Fibroblast of skin of left biceps (primary cell): Measurements from ENCODE around the gene RMND5B.
A peak's percentile ranks its signal among the peaks of the same experiment; 100 is the strongest.
"Not testable (repeated sequence)": the region's sequence is repeated elsewhere in the genome, so short reads cannot be mapped to it uniquely, and the experiment has no call there.

ENCODE experiments used
- DNase-seq, 2 experiments: peaks; one replicate each; pipeline ENCODE4 v3.0.0-alpha.2; 2013; ENCODE audit warnings: low read depth in 2 of 2

The RMND5B gene

DNA sequence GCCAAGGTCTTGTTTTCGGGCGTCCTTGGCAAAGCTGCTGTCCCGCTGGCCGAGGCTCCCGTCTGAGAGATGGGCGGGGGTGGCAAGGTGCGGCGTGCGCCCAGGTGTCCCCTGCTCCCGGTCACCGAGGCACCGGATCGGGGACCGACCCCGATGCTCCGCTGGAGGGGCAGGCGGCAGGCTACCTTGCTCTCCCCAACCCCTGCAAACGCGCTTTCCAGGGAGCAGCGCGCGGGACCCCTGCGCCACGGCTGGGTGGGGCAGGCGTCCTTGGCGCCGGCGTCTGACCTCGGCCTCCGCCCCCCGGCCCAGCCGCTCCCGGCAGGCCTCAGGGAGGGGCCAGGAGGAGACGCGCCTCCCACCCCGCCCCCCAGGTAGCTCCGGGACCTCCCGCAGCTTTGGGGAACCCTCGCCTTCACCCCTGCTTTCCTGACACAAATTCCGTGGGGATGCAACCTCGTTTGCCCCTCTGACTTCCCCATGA, 16.9 kb upstream of the RMND5B start:
- DNase-seq = no peak

DNA sequence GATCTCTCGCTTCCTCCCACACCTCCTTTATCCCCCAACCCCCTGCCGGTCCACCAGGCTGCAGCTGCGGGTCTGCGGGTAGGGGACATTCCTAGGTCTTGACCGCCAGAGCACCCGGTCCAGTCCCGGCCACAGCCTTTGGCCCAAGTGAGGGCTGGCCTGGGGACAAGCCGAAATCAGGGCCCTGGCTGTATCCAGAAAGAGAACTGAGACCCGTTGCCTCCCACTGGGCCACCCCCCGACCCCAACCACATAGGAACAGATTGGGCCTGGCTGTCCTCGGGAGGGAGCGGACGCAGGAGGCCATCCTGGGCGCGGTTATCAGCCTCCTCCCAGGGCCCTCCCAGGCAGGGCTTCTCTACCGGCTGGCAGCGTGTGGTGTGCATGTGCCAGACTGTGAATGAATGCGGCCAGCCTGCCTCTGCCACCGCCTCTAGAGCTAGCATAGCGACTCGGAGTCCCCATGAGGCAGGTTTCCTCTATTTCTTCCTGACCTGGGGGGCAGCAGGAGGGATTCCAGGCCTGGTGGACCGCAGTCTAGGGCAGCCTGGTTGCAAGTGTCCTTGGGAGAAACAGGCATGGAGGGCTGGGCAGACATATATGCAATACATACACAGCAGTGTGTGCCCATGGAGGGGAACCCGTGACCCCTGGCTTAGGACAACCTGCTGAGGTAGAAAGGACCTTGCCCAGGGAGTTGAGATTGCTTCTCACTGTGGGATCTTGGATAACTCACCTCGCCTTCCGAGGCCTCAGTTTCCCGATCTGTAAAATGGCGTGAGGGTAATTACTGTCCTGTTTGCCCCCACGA, 16.3 kb upstream of the RMND5B start:
- no peak for DNase-seq

GRCh38 chr5:178115136-178115813, 15.5 kb upstream of the RMND5B start:
- no peak for DNase-seq

DNA sequence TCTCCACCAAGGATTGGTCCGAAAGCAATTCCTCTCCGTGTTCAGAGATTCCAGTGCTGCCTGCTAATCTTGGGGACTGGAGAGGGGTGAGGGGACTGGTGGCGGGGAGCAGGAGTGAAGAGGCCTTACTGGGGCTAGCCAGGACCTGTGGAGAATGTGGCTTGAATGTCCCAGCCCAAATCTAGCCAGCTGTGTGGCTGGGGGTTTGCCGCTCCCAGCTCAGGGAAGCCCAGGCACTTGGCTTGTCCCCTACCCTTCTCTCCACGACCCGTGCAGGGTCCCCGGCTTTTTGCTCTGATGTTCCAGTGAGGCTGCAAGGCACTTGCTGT, 15.0 kb upstream of the RMND5B start:
- no peak for DNase-seq

DNA sequence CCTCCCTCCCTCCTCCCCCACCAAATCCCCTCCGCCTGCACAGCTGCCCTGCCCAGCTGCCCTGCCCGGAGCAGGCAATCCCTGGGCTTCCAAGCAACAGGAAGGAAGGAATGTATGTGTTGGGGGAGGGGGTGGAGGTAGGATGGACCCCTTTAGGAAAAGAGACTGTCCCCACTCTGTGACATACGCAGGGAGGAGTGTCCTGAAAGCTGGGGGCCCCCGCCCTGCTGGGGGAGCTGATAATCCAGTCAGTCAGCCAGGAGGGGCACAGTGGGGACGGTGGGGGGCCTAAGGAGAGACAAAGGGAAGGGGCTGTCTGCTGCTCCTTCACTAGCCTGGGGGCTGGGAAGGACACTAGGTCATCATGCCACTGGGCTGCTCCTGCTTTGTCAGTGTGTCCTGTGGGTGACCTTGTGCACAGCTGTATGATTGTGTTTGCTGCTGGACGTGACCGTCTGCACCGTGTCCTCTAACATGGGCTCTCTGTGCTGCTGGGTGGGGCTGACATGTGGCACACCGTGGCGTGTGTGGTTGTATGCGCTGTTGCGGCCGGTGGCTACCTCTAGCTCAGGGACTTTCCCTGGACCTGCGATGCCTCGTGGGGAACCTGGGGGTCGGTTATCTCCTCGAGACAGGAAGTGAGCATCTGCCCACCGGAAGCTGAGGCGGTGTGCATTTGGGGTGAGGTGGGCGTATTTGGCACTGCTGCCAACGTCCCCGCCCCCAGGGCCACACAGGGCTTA, 14.5 kb upstream of the RMND5B start:
- DNase-seq = no peak

- DNase-seq = no peak
Measured at GRCh38 chr5:178117923-178118701, 12.7 kb upstream of the RMND5B start.

GRCh38 chr5:178119915-178120606, 10.8 kb upstream of the RMND5B start:
- DNase-seq = no peak

DNA sequence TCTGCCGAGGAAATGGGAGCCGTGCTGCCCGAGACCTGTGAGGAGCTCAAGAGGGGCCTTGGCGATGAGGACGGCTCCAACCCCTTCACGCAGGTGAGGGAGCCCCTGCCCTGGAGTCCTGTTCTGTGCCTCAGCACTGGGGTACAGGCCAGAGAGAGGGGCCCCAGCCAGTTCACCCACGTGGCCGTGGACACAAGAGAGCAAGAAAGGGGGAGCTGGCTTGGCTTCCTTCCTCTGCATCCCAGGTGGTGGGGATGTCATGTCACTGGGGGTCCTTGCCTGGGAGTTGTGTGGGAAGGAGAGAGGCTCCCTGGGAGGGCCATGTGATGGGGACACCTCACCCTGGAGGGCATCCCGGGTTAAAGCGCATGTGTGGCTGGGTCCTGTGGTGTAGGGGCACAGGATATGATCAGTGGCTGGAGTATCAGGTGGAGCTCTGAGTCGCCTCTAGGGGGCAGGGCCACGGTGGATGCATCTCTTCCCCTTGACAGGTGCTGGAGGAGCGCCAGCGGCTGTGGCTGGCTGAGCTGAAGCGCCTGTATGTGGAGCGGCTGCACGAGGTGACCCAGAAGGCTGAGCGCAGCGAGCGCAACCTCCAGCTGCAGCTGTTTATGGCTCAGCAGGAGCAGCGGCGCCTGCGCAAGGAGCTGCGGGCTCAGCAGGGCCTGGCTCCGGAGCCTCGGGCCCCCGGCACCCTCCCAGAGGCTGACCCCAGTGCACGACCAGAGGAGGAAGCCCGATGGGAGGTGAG, 10.0 kb upstream of the RMND5B start:
- DNase-seq = peak; percentile 44

DNA sequence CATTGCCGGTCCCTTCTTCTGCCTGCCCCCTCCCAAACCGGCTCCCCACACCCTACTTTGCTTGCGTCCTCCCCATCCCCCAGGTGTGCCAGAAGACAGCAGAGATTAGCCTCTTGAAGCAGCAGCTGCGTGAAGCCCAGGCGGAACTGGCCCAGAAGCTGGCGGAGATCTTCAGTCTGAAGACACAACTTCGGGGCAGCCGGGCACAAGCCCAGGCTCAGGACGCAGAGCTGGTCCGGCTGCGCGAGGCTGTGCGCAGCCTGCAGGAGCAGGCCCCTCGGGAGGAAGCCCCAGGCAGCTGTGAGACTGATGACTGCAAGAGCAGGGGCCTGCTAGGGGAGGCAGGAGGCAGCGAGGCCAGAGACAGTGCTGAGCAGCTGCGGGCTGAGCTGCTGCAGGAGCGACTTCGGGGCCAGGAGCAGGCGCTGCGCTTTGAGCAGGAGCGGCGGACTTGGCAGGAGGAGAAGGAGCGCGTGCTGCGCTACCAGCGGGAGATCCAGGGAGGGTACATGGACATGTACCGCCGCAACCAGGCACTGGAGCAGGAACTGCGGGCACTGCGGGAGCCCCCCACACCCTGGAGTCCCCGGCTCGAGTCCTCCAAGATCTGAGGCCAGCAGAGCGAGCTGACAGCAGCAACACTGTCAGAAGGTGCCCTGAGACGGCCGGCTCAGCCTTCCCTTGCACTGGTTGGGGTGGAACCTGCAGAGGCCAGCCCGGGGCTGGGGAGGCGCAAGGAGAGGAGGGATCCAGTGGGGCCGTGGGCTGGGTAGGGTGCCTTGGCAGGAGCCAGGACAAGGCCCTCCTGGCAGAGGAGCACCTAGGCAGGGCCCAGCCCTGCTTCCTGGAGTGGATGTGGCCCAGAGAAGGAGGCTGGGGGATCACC, 9.2 kb upstream of the RMND5B start:
- no peak for DNase-seq

GRCh38 chr5:178122346-178122745, 8.5 kb upstream of the RMND5B start:
- no peak for DNase-seq

GRCh38 chr5:178123094-178123965, 7.5 kb upstream of the RMND5B start:
- no peak for DNase-seq

GRCh38 chr5:178123966-178124925, 6.6 kb upstream of the RMND5B start:
- DNase-seq = no peak

- DNase-seq = no peak
Measured at GRCh38 chr5:178125253-178125906, 5.4 kb upstream of the RMND5B start.

DNA sequence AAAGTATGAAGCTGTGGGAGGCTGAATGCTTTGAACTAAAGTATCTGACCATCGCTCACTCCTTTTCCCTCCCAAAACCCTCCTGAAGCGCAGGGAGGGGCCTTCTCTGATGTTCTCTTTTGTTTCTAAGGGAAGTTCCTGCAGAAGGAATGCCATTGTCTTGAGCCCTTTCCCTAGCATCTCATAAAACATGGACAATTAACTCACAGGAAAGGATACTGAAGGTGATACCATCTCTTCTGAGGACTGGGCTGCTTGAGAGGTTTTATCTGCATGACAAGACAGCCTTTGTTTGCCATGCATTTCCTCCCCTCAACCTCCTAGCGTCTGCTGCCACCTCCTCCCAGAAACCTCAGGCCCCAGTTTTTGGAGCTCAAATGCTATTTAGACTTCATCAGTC, 4.3 kb upstream of the RMND5B start:
- no peak for DNase-seq

- DNase-seq = not testable (repeated sequence)
Measured at GRCh38 chr5:178127300-178128009, 3.4 kb upstream of the RMND5B start.

DNA sequence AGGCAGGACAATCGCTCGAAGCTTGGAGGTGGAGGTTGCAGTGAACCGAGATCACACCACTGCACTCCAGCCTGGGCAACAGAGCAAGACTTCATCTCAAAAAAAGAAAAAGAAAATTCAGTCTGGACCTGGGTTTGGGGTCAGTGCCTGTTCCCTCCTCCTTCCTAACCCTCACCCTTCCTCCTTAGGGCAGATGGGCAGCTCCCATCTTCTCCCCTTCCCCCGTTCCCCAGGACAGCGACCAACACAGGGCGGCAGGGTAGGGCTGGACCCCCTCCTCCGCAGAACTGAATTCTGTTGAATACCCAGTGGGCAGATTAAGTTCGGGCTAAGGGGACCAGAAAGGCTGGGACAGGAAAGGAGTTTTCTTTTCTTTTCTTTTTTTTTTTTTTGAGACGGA, 1.5 kb upstream of the RMND5B start:
- no peak for DNase-seq
